Stimulated activated effector memory CD8-positive, alpha-beta T cell treated with anti-CD3 and anti-CD28 coated beads, Interleukin-12 subunit alpha, Interleukin-12 subunit beta, amount 100 ng/mL, for 72 hours (primary cell): ENCODE measurements around the gene CBR4.
"Not testable (repeated sequence)": the region's sequence is repeated elsewhere in the genome, so short reads cannot be mapped to it uniquely, and the experiment has no call there.

Experiments used
- ATAC-seq: fragments of 150-1000 bp; cut with Tn5 transposase; 2 replicates; pipeline ENCODE4 v1.10.0; 2021
- DNase-seq, 2 donors: peaks; one replicate each; pipeline ENCODE4 v3.0.0; 2021 to 2022; ENCODE audit warnings: low spot score in 2 of 2
- H3K27ac Mint-ChIP-seq: one replicate; pipeline ENCODE4 v1.8.0; 2022; ENCODE audit warnings: mild to moderate bottlenecking, mixed read lengths
- H3K36me3 Mint-ChIP-seq: one replicate; pipeline ENCODE4 v1.8.0; 2022; ENCODE audit warnings: mild to moderate bottlenecking, mixed read lengths
- H3K4me1 Mint-ChIP-seq: one replicate; pipeline ENCODE4 v1.8.0; 2022; ENCODE audit warnings: mixed read lengths
- H3K4me3 Mint-ChIP-seq: one replicate; pipeline ENCODE4 v1.8.0; 2022; ENCODE audit warnings: mild to moderate bottlenecking, mixed read lengths
- H3K9me3 Mint-ChIP-seq: one replicate; pipeline ENCODE4 v1.8.0; 2022; ENCODE audit warnings: mixed read lengths

The CBR4 gene

GRCh38 chr4:168979338-168979737 is 30.7 kb downstream of the CBR4 start:
- ATAC-seq (no peak), DNase-seq (no peak)
- Mint-ChIP-seq H3K4me1 (no peaks in the 10 kb centered on the region), H3K4me3 (no peak overlapping the region), H3K36me3 (peaks cover 20% of the 10 kb centered on the region), H3K9me3 (peaks cover 22% of the 10 kb centered on the region), H3K27ac (no peak overlapping the region)

- Mint-ChIP-seq H3K4me3 (no peak overlapping the region), H3K27ac (no peak overlapping the region), H3K4me1 (no peaks in the 10 kb centered on the region), H3K9me3 (peaks cover 24% of the 10 kb centered on the region), H3K36me3 (peaks cover 10% of the 10 kb centered on the region)
- ATAC-seq (no peak), DNase-seq (no peak)
These were observed 31.9 kb downstream of the CBR4 start for GRCh38 chr4:168978001-168978700.

DNA sequence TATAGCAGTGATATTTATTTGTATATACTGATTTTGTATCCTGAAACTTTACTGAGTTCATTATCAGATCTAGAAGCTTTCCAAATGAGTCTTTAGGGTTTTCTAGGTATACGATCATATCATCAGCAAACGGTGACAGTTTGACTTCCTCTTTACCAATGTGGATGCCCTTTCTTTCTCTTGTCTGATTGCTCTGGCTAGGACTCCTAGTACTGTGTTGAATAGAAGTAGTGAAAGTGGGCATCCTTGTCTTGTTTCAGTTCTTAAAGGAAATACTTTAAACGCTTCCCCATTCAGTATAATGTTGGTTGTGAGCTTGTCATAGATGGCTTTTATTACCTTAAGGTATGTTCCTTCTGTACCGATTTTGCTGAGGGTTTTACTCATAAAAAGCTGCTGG is 37.5 kb downstream of the CBR4 start:
- Mint-ChIP-seq H3K27ac (no peak overlapping the region), H3K4me3 (no peak overlapping the region), H3K4me1 (no peaks in the 10 kb centered on the region), H3K36me3 (no peaks in the 10 kb centered on the region), H3K9me3 (peaks cover 27% of the 10 kb centered on the region)
- ATAC-seq (no peak), DNase-seq (no peak)

DNA sequence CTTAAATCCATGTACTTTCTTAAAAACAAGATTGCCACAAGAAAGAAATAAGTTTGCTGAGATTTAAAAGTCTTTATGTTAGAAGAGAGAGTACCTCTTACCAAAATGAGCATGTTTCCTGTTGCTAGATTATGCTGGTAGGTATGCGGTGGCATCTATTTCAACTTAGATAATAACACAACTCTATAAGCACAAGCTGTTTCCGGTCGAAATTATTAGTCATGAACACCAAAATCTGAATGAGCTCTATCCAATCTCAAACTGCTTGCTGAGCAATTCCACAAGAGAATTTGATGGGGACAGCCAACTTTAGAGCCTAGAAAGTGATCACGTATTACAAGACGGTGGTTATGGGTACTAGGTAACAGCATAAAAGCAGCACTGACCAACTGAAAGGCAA is 49.3 kb downstream of the CBR4 start:
- H3K9me3 Mint-ChIP-seq, result no peaks in the 10 kb centered on the region
- no peaks in the 10 kb centered on the region for H3K4me1 Mint-ChIP-seq
- no peak overlapping the region for H3K27ac Mint-ChIP-seq
- ATAC-seq (no peak), DNase-seq (no peak)
- H3K4me3 Mint-ChIP-seq, result no peak overlapping the region
- H3K36me3 Mint-ChIP-seq, result no peaks in the 10 kb centered on the region

DNA sequence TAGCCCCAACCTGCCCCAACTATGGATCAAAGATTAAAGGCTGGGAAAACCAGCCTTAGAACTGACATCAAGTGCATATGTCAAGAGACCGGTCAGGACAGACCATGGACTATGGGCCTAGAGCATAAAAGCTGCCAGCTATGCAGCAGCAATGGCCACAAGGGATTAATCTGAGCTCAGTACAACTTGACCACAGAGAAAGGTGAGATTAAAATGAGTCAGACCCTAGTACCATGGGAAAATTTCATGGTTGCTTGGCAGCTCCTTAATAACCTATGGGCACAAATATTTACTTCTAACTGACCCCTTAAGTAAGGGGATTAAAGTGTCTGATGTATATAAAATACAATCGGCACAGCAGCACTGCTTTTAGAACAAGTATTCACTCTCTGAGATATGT is 54.4 kb downstream of the CBR4 start:
- Mint-ChIP-seq H3K4me1 (no peaks in the 10 kb centered on the region), H3K27ac (no peak overlapping the region), H3K36me3 (no peaks in the 10 kb centered on the region), H3K9me3 (peaks cover 2% of the 10 kb centered on the region), H3K4me3 (no peak overlapping the region)
- ATAC-seq (no peak), DNase-seq (no peak)

DNA sequence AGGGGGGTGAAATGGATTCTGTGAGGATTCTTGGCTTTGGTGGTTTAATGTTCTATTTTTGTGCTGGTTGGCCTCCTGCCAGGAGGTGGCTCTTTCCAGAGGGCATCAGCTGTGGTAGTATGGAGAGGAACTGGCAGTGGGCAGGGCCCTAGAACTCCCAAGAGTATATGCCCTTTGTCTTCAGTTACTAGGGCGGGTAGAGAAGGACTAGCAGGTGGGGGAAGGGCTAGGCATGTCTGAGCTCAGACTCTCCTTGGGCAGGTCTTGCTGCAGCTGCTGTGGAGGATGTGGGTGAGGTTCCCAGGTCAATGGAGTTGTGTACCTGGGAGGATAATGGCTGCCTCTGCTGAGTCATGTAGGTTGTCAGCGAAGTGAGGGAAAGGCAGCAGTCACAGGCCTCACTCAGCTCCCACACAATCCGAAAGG is 57.2 kb downstream of the CBR4 start:
- not testable (repeated sequence) for DNase-seq, H3K27ac Mint-ChIP-seq, H3K4me3 Mint-ChIP-seq, H3K36me3 Mint-ChIP-seq, H3K9me3 Mint-ChIP-seq, H3K4me1 Mint-ChIP-seq, ATAC-seq

DNA sequence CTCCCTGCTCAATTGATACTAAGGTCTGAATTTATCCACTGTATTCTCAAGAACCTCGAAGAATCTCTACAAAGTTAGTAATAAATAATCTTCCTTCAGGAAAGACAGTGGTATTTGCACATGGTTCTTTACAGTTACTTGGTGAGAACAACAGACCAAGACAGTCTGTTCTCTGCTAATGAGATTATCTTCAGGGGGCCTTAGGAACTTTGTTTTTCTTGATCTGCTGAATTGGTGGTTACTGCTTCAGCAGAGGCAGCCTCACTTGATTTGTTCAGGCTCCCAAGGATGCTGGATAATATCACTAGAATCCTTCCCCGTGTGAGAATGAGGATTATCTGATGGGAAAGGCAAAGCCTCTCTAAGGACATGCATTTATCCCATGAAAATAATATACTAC is 64.8 kb downstream of the CBR4 start:
- peaks cover 4% of the 10 kb centered on the region for H3K9me3 Mint-ChIP-seq
- no peaks in the 10 kb centered on the region for H3K4me1 Mint-ChIP-seq
- no peak overlapping the region for H3K4me3 Mint-ChIP-seq
- no peak overlapping the region for H3K27ac Mint-ChIP-seq
- ATAC-seq (no peak), DNase-seq (no peak)
- no peaks in the 10 kb centered on the region for H3K36me3 Mint-ChIP-seq

- DNase-seq (no peak), ATAC-seq (no peak)
- Mint-ChIP-seq H3K4me1 (no peaks in the 10 kb centered on the region), H3K36me3 (no peaks in the 10 kb centered on the region), H3K27ac (no peak overlapping the region), H3K9me3 (peaks cover 5% of the 10 kb centered on the region), H3K4me3 (no peak overlapping the region)
These were observed 67.1 kb downstream of the CBR4 start for GRCh38 chr4:168942985-168943384.
